ENCODE results near the gene RTF2.
A peak's percentile ranks its signal among the peaks of the same experiment; 100 is the strongest.
"Not testable (repeated sequence)": the region's sequence is repeated elsewhere in the genome, so short reads cannot be mapped to it uniquely, and the experiment has no call there.

The RTF2 gene

GRCh38 chr20:56518721-56519398, 50.4 kb downstream of the RTF2 start:
- peaks cover 16 to 22% of the 10 kb centered on the region in 2 donors for H3K9me3 Mint-ChIP-seq
- H3K4me1 Mint-ChIP-seq: no peaks in the 10 kb centered on the region
- H3K27ac Mint-ChIP-seq: peak overlapping the region; percentile 42
- no peak overlapping the region for H3K4me3 Mint-ChIP-seq
- H3K36me3 Mint-ChIP-seq: peaks cover 61 to 79% of the 10 kb centered on the region in 2 donors
- DNase-seq: no peak
- H3K27me3 Mint-ChIP-seq: no peaks in the 10 kb centered on the region
- ATAC-seq (replicated peaks): no peak

- DNase-seq (no peak), ATAC-seq (replicated peaks) (no peak)
- H3K4me3 Mint-ChIP-seq: no peak overlapping the region
- H3K9me3 Mint-ChIP-seq: peaks cover 18 to 22% of the 10 kb centered on the region in 2 donors
- H3K36me3 Mint-ChIP-seq: peaks cover 62 to 77% of the 10 kb centered on the region in 2 donors
- H3K27ac Mint-ChIP-seq: no peak overlapping the region
- no peaks in the 10 kb centered on the region for H3K27me3 Mint-ChIP-seq
- H3K4me1 Mint-ChIP-seq: no peaks in the 10 kb centered on the region
Observed at GRCh38 chr20:56519551-56519950, 51.1 kb downstream of the RTF2 start.

- no peak for DNase-seq
- no peaks in the 10 kb centered on the region for H3K27me3 Mint-ChIP-seq
- H3K27ac Mint-ChIP-seq: no peak overlapping the region
- no peak overlapping the region for H3K4me3 Mint-ChIP-seq
- ATAC-seq (replicated peaks): no peak
- peaks cover 64 to 74% of the 10 kb centered on the region in 2 donors for H3K36me3 Mint-ChIP-seq
- H3K4me1 Mint-ChIP-seq: no peaks in the 10 kb centered on the region
- H3K9me3 Mint-ChIP-seq: peaks cover 21 to 22% of the 10 kb centered on the region in 2 donors
Observed at GRCh38 chr20:56520180-56520579, 51.8 kb downstream of the RTF2 start.

- not testable (repeated sequence) for H3K4me3 Mint-ChIP-seq; H3K27ac Mint-ChIP-seq; DNase-seq; ATAC-seq (replicated peaks); H3K27me3 Mint-ChIP-seq; H3K4me1 Mint-ChIP-seq
- H3K9me3 Mint-ChIP-seq: peaks cover 21 to 22% of the 10 kb centered on the region in 2 donors
- peaks cover 60 to 70% of the 10 kb centered on the region in 2 donors for H3K36me3 Mint-ChIP-seq
Observed at GRCh38 chr20:56520746-56521354, 52.4 kb downstream of the RTF2 start.

GRCh38 chr20:56522311-56522710, 53.9 kb downstream of the RTF2 start:
- no peak overlapping the region for H3K4me3 Mint-ChIP-seq

GRCh38 chr20:56524444-56524843, 56.0 kb downstream of the RTF2 start, which contains the start of gene FAM209A:
Gene FAM209A (plus strand): TSS chr20:56524744. CDS start chr20:56524809, 65 bp downstream.
- not testable (repeated sequence) for H3K4me3 Mint-ChIP-seq; ATAC-seq (replicated peaks); H3K27me3 Mint-ChIP-seq; H3K27ac Mint-ChIP-seq; DNase-seq; H3K4me1 Mint-ChIP-seq
- Mint-ChIP-seq H3K9me3 (peaks cover 11 to 13% of the 10 kb centered on the region in 2 donors), H3K36me3 (peaks cover 32 to 46% of the 10 kb centered on the region in 2 donors)

More at GRCh38 chr20:56522311-56522710, 53.9 kb downstream of the RTF2 start:
- no peak for DNase-seq
- ATAC-seq (replicated peaks): peak in 1 of 2 donors; percentile 14
- Mint-ChIP-seq H3K36me3 (peaks cover 53 to 64% of the 10 kb centered on the region in 2 donors), H3K9me3 (peaks cover 21 to 22% of the 10 kb centered on the region in 2 donors), H3K27me3 (no peaks in the 10 kb centered on the region), H3K27ac (no peak overlapping the region), H3K4me1 (no peaks in the 10 kb centered on the region)

GRCh38 chr20:56527521-56527920, 59.1 kb downstream of the RTF2 start:
- H3K9me3 Mint-ChIP-seq: peaks cover 0 to 5% of the 10 kb centered on the region in 2 donors
- DNase-seq: no peak
- no peak overlapping the region for H3K4me3 Mint-ChIP-seq
- ATAC-seq (replicated peaks): no peak
- H3K4me1 Mint-ChIP-seq: no peaks in the 10 kb centered on the region
- H3K27me3 Mint-ChIP-seq: no peaks in the 10 kb centered on the region
- no peak overlapping the region for H3K27ac Mint-ChIP-seq
- peaks cover 8 to 16% of the 10 kb centered on the region in 2 donors for H3K36me3 Mint-ChIP-seq

GRCh38 chr20:56532946-56533345, 64.5 kb downstream of the RTF2 start, which contains the start of gene FAM209B:
Gene FAM209B (plus strand): TSS chr20:56533246. CDS start chr20:56533342, 96 bp downstream.
- not testable (repeated sequence) for DNase-seq; H3K4me3 Mint-ChIP-seq; ATAC-seq (replicated peaks); H3K27me3 Mint-ChIP-seq; H3K9me3 Mint-ChIP-seq; H3K4me1 Mint-ChIP-seq; H3K27ac Mint-ChIP-seq
- H3K36me3 Mint-ChIP-seq: peaks cover 13 to 20% of the 10 kb centered on the region in 2 donors

GRCh38 chr20:56537997-56538396, 69.6 kb downstream of the RTF2 start:
- Mint-ChIP-seq H3K9me3 (no peaks in the 10 kb centered on the region), H3K27ac (no peak overlapping the region), H3K4me3 (no peak overlapping the region), H3K27me3 (no peaks in the 10 kb centered on the region), H3K36me3 (peaks cover 9 to 15% of the 10 kb centered on the region in 2 donors), H3K4me1 (no peaks in the 10 kb centered on the region)
- ATAC-seq (replicated peaks): no peak
- no peak for DNase-seq

GRCh38 chr20:56540415-56540814, 72.0 kb downstream of the RTF2 start:
- H3K9me3 Mint-ChIP-seq: no peaks in the 10 kb centered on the region
- H3K36me3 Mint-ChIP-seq: peaks cover 0 to 7% of the 10 kb centered on the region in 2 donors
- ATAC-seq (replicated peaks) (no peak), DNase-seq (no peak)
- H3K27ac Mint-ChIP-seq: no peak overlapping the region
- no peaks in the 10 kb centered on the region for H3K27me3 Mint-ChIP-seq
- no peak overlapping the region for H3K4me3 Mint-ChIP-seq
- H3K4me1 Mint-ChIP-seq: no peaks in the 10 kb centered on the region

- Mint-ChIP-seq H3K9me3 (no peaks in the 10 kb centered on the region), H3K27me3 (no peaks in the 10 kb centered on the region), H3K36me3 (no peaks in the 10 kb centered on the region), H3K4me3 (no peak overlapping the region), H3K27ac (no peak overlapping the region), H3K4me1 (no peaks in the 10 kb centered on the region)
- ATAC-seq (replicated peaks) (no peak), DNase-seq (no peak)
Observed at GRCh38 chr20:56542489-56543030, 74.1 kb downstream of the RTF2 start.

GRCh38 chr20:56551571-56551970, 83.1 kb downstream of the RTF2 start:
- peaks cover 6 to 8% of the 10 kb centered on the region in 2 donors for H3K27me3 Mint-ChIP-seq
- no peak overlapping the region for H3K27ac Mint-ChIP-seq
- DNase-seq (no peak), ATAC-seq (replicated peaks) (no peak)
- H3K4me1 Mint-ChIP-seq: peaks cover 17 to 31% of the 10 kb centered on the region in 2 donors
- H3K9me3 Mint-ChIP-seq: peaks cover 3 to 4% of the 10 kb centered on the region in 2 donors
- peaks cover 0 to 2% of the 10 kb centered on the region in 2 donors for H3K36me3 Mint-ChIP-seq
- H3K4me3 Mint-ChIP-seq: no peak overlapping the region

GRCh38 chr20:56552911-56553629, 84.6 kb downstream of the RTF2 start:
- Mint-ChIP-seq H3K4me3 (peak overlapping the region in 1 of 2 donors; percentile 2), H3K36me3 (peaks cover 0 to 2% of the 10 kb centered on the region in 2 donors), H3K4me1 (peaks cover 17 to 31% of the 10 kb centered on the region in 2 donors), H3K27me3 (peaks cover 6 to 8% of the 10 kb centered on the region in 2 donors), H3K27ac (peak overlapping the region; percentile 62), H3K9me3 (peaks cover 3 to 4% of the 10 kb centered on the region in 2 donors)
- DNase-seq (peak; percentile 10), ATAC-seq (replicated peaks) (peak; percentile 53 to 70)

- Mint-ChIP-seq H3K36me3 (no peaks in the 10 kb centered on the region), H3K27me3 (peaks cover 0 to 4% of the 10 kb centered on the region in 2 donors), H3K9me3 (no peaks in the 10 kb centered on the region), H3K4me1 (peaks cover 17 to 31% of the 10 kb centered on the region in 2 donors), H3K27ac (no peak overlapping the region), H3K4me3 (peak overlapping the region; percentile 14 to 39)
- peak; percentile 17 for DNase-seq
- ATAC-seq (replicated peaks): peak; percentile 86 to 89
Observed at GRCh38 chr20:56554869-56555268, 86.4 kb downstream of the RTF2 start.

Data from stimulated activated naive B cell treated with anti-CD40 and anti-IgM and Interleukin-4, amounts not matched to agents 10 μg/mL and 1 μg/mL and 100 μg/mL, for 72 hours (primary cell).